Urothelium cell line (cell line): Measurements from ENCODE around the gene XRN1.
"Not testable (repeated sequence)": the region's sequence is repeated elsewhere in the genome, so short reads cannot be mapped to it uniquely, and the experiment has no call there.

ENCODE experiments used
- DNase-seq: peaks from one replicate; pipeline ENCODE4 v3.0.0; 2011; ENCODE audit warnings: low spot score, mixed read lengths
- FAIRE-seq: peaks from 2 replicates; lab custom pipeline; 2011; peaks lifted over from hg19 to GRCh38; lab: Jason Lieb, UNC

Gene XRN1

GRCh38 chr3:142447852-142448823, at the start of gene XRN1:
TSS of gene XRN1 (minus strand) at chr3:142448037. CDS start at chr3:142447944, 93 bp downstream.
- FAIRE-seq (no peak), DNase-seq (peak; percentile 96)

- DNase-seq (no peak), FAIRE-seq (no peak)
These were observed 47.3 kb upstream of the XRN1 start for GRCh38 chr3:142495103-142495502.

DNA sequence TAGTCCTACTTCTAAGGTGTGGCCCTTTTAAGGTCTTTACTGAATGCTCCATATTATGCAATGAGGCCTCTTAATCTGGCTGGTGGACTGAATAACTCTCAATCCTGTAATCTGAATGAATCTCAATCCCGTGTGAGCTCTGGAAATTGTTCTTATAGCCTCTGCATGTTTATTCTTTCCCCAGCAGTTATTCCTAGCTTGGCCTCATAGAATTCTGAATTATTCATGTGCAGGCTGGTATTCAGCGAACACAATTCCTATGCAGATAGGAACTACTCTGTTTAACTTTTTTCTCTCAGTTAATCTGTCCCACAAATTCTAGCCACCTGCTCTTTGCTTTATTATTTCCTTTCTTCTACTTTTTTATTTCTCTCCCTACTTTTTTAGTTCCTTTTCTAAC, 44.3 kb upstream of the XRN1 start:
- FAIRE-seq (no peak), DNase-seq (no peak)

DNA sequence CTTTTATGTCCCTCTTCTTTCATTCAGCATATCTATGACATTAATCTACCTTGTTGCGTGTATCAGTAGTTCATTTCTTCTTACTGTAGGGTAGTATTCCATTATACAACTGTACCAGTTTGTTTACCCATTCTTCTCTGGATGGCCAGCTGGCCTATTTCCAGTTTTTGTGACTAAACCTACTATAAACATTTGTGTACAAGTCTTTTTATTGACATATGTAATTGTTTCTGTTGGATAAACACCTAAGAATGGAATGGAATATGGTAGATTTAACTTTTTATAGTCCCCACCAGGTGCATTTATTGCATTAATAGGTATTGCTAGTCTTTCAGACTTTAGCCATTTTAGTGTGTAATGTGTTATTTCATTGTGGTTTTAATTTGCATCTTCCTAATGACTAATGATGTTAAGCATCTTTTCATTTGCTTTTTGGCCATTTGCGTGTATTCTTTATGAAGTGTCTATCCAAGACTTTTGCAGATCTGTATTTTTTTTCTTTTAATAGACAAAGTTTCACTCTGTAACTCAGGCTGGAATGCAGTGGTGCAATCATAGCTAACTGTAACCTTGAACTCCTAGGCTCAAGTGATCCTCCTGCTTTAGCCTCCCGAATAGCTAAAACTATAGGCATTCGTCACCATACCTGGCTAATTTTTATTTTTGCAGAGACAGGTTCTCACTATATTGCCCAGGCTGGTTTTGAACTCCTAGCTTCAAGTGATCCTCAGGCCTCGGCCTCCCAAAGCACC, 41.9 kb upstream of the XRN1 start:
- FAIRE-seq (no peak), DNase-seq (no peak)

GRCh38 chr3:142484912-142485435, 37.1 kb upstream of the XRN1 start:
- DNase-seq = no peak
- no peak for FAIRE-seq

DNA sequence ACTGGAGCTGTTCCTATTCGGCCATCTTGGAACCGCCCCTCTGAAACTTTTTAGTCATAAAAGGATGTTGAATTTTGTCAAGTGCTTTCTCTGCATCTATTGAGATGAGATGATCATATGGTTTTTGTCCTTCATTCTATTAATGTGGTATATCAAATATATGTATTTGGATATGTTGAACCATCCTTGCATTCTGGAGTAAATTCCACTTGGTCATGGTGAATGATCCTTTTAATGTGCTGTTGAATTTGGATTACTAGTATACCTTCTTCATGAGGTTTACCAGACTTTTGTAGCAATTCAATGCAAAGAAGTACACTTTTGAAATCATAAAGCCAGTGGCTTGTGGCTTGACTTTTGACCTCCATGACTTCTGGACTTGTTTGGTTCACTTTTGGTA, 33.4 kb upstream of the XRN1 start:
- no peak for FAIRE-seq
- no peak for DNase-seq

DNA sequence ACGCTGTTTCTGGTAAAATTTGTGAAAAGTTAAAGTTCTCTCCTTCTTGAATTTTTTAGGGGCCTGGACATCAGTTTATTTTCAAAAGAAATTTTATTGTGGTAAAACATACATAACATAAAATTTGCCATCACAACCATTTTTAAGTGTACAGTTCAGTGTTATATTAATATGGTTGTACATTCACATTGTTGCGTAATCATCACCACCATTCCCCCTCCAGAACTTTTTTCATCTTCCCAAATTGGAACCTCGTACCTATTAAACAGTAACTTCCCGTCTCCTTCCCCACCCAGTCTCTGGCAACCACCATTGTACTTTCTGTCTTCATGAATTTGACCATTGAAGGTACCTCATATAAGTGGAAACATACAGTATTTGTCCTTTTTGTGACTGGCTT, 23.0 kb upstream of the XRN1 start:
- FAIRE-seq = no peak

GRCh38 chr3:142468456-142468855, 20.6 kb upstream of the XRN1 start:
- DNase-seq (no peak), FAIRE-seq (no peak)

More for the DNA sequence above, 23.0 kb upstream of the XRN1 start:
- no peak for DNase-seq

DNA sequence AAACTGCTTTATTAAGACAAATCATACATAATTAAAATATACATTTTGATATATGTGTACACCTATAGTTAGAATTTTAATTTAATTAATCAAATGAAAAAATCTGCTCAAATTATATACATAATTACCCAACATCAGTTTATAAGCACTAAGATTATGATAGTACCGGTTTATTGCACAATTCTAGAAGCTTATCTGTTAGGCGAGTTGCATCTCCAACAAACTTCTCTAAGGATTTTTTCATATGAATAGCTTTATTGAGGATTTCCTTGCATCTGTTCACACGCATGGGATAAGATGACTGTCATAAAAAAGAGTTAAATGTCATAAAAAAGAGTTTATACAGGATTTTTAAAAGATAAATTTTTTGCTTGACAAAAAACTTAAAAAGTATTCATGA, 19.9 kb upstream of the XRN1 start:
- FAIRE-seq (no peak), DNase-seq (no peak)

DNA sequence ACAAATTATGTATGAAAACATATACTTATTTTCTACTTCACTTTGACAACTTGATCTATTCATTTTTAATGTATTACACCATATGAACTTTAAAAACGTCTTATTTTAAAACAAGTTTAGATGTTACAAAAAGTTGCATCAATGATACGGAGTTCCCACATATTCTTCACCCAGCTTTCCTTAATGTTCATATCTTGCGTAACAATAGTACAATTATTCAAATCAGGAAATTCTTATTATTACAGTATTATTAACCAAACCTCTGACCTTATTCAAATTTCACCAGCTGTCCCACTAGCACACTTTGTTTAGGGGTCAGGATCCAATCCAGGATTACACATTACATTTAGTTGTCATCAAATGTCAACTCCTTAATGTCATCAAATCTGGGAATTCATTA, 12.9 kb upstream of the XRN1 start:
- DNase-seq (no peak), FAIRE-seq (no peak)

DNA sequence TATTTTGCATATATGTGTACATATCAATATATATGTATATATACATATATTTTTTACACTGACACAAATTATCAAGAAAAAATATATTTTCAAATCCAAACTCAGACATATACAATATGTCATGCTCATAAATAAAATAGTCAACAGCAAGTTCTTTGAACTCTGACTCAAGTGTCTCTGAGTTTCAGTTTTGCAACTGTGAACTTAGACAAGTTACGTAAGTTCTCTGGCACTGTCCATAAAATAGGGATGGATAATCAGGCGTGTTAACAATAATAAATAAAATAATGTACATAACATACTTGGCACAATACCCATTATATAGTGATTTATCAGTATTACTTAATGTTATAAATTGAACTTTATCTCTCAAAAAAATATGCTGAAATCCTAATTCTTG, 12.1 kb upstream of the XRN1 start:
- no peak for FAIRE-seq
- DNase-seq = no peak

GRCh38 chr3:142459096-142459495, 11.3 kb upstream of the XRN1 start:
- FAIRE-seq (no peak), DNase-seq (no peak)

- FAIRE-seq (no peak), DNase-seq (no peak)
These were observed 3.0 kb upstream of the XRN1 start for GRCh38 chr3:142450881-142451280.

GRCh38 chr3:142450189-142450588, 2.4 kb upstream of the XRN1 start:
- no peak for DNase-seq
- no peak for FAIRE-seq

DNA sequence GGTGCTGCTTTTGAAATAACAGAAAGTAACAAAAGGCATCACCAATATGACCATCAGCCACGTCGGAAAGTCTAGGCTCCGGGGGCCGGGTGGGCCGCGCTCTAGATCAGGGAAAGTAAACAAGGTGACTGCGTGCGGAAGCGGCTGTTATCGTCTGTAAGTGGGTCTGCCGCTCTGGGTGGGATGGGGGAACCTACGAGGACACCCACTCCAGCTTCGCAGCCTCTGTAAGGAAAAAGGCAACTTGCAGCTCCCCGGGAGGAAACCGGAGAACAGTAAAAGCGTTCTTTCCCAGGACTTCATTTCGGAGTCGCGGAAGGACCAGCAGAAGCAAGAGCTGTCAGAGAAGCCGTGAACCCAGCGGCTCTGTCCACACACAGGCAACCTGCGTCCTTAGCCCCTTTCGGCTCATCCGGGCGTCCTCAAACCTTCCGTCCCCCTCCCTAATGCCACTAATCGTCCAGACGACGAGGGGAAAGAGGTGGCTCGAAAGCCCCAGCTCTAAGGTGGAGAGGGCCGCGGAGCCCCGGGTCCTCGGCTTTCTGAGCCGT, 461 bp downstream of the XRN1 start:
- FAIRE-seq = no peak

DNA sequence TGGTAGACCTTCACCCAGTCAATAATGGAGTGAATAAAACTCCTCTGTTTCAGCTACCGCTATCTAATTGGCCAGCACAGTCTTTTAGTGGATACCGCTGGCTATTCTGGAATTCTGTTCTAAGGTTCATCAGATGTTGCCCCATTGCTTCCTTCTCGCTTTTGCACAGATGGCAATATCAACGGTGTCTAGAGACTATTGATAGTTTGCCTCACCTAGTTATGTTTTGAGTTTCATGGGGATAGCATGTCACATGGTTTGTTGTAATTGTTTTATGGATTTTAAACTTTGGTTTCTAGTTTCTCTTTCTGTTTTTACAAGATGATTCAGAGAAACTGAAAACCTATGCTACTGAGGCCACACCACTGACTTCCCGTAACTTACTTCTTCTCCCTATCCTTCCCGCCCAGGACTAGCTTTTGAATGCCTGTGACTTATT, 2.0 kb downstream of the XRN1 start:
- DNase-seq = no peak
- FAIRE-seq = no peak

More for the DNA sequence above, 461 bp downstream of the XRN1 start:
- peak; percentile 28 for DNase-seq

DNA sequence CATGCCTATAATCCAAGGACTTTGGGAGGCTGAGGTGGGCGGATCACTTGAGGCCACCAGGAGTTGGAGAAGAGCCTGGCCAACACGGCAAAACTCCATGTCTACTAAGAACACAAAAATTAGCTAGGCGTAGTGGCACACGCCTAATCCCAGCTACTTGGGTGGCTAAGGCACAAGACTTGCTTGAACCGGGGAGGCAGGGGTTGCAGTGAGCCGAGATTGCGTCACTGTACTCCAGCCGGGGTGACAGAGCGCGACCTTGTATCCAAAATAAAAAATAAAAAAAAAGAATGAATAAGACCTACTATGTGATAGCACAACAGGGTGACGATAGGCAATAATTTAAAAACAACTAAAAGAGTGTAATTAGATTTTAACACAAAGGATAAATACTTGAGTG, 3.5 kb downstream of the XRN1 start:
- DNase-seq (no peak), FAIRE-seq (no peak)

- FAIRE-seq, DNase-seq: not testable (repeated sequence)
These were observed 4.8 kb downstream of the XRN1 start for GRCh38 chr3:142443060-142443459.

GRCh38 chr3:142439499-142440220, 8.2 kb downstream of the XRN1 start:
- FAIRE-seq, DNase-seq: not testable (repeated sequence)

DNA sequence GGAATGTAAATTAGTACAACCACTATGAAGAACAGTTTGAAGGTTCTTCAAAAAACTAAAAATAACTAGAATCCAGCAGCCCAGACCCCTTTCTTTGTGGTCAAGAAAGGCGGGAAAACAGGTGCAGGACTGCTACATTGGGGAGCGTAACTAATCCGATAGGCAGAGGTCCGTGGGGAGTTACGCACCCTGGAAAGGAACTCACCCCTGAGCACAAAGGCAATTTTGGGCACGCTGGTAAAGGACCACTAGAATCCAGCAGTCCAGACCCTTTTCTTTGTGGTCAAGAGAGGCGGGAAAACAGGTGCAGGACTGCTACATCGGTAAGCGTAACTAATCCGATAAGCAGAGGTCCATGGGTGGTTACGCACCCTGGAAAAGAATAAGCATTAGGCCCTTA, 9.7 kb downstream of the XRN1 start:
- not testable (repeated sequence) for DNase-seq, FAIRE-seq
